Activated CD4-positive, CD25-positive, alpha-beta regulatory T cell treated with anti-CD3 and anti-CD28 coated beads, Interleukin-2, amount 50 U/mL, for 16 hours (primary cell): ENCODE measurements around the gene BEX5.
"Not testable (repeated sequence)": the region's sequence is repeated elsewhere in the genome, so short reads cannot be mapped to it uniquely, and the experiment has no call there.

Experiments
- DNase-seq: peaks from one replicate; pipeline ENCODE4 v3.0.0-alpha.2; 2020; ENCODE audit warnings: low read depth, low spot score

BEX5 gene

DNA sequence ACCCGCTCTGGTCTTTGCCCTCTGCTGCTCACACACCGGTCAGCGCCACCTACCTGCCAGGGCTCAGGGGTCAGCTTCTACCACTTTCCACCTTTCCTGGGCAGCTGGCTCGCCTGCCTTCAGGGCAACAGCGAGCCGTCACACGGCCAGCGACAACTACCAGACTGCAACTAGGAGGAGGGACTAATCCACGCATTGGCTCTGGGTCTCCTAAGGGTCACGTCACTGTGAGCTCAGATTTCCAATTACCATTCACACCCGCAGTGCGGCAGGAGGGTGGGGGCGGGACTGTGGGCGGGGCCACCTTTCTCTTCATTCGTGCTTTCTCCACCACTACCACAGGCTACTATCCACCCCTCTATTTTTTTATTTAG, at the start of gene BEX5:
Gene BEX5 (minus strand): TSS at position 172 of the 374 bp plus-strand sequence. CDS start 1,712 bp downstream, outside the sequence.
- DNase-seq = peak; percentile 10

- no peak for DNase-seq
Observed at GRCh38 chrX:102185967-102186720, 30.4 kb upstream of the BEX5 start.

DNA sequence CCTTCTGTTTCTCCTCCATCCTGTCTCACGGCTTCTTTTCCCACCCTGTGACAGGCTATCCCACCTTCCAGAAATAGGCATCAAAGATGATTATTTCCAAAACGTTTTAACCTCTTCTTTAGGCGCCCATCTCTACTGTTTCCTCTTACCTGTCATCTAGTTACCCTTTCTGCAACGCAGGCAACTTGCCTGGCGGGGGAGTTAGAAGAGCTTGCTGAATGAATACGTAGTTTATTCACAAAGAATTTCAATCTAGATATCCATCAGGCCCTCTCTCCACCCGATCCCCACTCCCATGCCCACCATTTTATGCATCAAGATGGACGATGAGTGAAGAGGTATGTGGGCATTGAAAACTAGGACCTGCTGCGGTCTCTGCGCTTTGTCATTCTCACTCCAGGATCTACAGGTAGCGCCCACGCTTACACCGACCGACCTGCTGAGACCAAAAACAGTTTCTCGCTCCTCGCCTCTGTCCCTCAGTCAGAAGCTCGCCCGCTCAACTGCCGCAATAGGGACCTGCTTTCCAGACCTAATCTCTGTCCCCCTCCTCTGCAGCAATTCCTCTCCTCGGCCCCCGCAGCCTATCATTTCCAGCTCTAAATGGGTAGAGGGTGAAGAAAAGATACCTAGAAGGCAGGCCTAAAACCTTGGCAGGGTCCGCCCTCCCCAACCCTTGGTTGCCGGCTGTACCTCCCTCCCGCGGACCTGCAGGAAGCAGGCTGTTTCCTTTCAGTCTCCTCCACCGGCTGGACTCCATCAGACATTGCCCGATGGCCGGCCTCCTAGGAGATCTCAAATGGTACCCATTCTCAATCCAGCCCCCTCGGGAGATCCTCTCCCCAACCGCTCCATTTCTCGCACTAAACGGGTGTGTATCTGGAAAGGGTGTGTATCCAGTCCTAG, 624 bp downstream of the BEX5 start:
- no peak for DNase-seq

- no peak for DNase-seq
Observed at GRCh38 chrX:102154218-102154860, 1.4 kb downstream of the BEX5 start.

DNA sequence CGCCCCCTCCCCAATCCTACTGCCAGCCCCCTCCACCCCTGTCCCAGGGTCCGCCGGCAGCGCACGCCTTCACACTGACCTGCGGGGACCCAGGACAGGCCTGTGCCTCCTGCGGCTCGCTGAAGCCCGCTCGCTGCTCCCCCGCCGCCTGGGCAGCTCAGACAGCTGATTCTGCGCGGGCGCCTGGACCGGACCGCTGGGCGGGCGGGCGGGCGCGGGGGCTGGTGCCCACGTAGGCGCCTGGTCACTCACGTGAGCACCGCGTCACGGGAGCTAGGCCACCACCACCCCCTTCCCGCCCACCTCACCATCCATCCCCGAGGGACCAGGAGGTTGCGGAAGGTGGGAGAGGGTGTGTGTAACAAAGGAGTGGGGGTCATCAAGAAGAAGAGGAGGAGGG, 13.5 kb downstream of the BEX5 start, which contains the start of gene TCEAL6:
Gene TCEAL6 (minus strand): TSS at position 208 of the 400 bp plus-strand sequence.
- DNase-seq = not testable (repeated sequence)

DNA sequence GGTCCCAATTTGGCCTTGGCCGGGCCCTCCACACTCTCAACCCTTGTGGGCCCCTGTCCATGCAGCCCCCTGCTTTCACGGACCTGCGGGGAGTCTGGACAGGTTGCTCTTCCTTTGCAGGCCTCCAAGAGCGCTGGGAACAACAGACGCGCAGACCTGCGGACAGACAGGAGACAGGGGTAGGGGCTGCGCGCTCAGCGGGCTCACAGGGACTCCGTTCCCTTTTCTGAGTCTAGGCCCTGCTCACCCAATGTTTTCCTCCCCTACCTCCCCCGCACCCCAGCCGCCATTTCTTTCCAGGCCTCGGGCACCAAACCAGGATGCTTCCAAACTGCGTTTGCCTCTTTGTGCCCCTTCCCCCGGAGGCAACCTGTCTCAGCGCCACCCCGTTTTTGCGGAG, 14.1 kb downstream of the BEX5 start:
- not testable (repeated sequence) for DNase-seq

- not testable (repeated sequence) for DNase-seq
Observed at GRCh38 chrX:102140876-102141275, 14.9 kb downstream of the BEX5 start.

GRCh38 chrX:102138064-102138463, 17.7 kb downstream of the BEX5 start:
- DNase-seq = no peak

- DNase-seq = no peak
Observed at GRCh38 chrX:102129473-102129872, 26.3 kb downstream of the BEX5 start.

DNA sequence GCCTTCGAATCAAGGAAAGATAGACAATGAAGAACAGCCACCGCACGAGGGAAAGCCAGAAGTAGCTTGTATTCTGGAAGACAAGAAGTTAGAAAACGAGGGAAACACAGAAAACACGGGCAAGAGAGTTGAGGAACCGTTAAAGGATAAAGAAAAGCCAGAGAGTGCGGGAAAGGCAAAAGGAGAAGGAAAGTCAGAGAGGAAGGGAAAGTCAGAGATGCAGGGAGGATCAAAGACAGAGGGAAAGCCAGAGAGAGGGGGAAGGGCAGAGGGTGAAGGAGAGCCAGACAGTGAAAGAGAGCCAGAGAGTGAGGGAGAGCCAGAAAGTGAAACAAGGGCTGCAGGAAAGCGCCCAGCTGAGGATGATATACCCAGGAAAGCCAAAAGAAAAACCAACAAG, 28.9 kb downstream of the BEX5 start:
- no peak for DNase-seq

GRCh38 chrX:102126080-102126818, 29.5 kb downstream of the BEX5 start:
- DNase-seq = not testable (repeated sequence)

GRCh38 chrX:102125436-102125835, 30.3 kb downstream of the BEX5 start, which contains the start of gene TCEAL2:
TCEAL2 (plus strand) TSS chrX:102125679; CDS start chrX:102126831, 1,152 bp downstream.
- not testable (repeated sequence) for DNase-seq

DNA sequence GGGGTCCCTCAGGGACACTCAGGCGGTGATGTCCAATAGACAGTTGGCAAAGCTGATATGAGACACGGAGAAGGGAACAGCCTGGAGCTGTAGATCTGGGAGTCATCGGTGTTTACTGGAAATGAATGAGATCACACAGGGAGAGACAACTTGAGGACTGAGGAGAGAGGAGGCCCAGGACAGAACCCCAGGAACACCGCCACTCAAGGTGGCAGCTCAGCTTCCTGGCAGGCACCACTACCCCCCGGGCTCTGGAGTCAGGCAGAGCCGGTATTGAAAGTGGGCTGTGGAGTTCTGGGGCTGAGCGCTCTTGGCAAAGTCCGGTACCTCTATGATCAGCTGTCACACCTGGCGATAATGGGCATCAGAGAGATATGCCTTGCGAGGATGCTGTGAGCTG, 30.8 kb downstream of the BEX5 start:
- DNase-seq = not testable (repeated sequence)

GRCh38 chrX:102115748-102116147, 40.0 kb downstream of the BEX5 start:
- DNase-seq = no peak

DNA sequence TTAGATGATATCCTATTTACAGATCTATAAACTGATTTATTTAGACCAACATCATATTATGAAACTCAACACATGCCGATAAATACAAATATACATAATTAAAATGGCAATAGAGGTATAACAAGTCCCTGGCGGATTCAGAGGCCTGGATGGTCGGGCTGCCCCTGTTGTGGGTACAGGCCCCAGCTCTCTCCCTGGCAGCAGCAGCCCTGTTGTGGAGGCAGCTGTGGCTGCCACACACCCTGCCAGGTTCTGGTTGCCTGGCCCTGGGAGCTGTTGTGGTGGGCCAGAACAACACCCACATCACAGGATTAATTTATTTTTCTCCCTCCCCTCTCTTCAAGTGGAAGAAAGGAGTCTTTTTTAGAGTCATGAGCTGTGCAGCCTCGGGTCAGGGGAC, 42.4 kb downstream of the BEX5 start:
- no peak for DNase-seq
